NCI-H1694 (cell line): ENCODE data around the gene KCNK18.
A peak's percentile ranks its signal among the peaks of the same experiment; 100 is the strongest.

ENCODE experiments used
- DNase-seq: peaks from one replicate; lab custom pipeline; 2025; lab: John Stamatoyannopoulos, UW

The KCNK18 gene

DNA sequence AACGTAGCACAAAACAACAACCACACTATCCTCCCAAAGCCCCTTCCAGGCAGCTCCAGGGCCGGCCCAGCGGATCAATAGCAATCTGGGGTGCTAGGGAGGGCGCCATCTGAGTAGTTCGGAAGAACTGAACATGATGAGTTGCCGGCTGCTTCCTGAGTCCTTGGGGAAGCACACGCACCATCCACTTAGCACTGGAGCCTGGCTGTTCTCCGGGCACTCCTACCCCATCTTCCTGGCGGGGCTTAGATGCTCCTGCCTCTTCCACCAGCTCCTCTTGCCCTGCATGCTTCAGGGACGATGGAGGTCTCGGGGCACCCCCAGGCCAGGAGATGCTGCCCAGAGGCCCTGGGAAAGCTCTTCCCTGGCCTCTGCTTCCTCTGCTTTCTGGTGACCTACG is at the start of gene KCNK18:
TSS of gene KCNK18 (plus strand) at position 301 of the 400 bp plus-strand sequence. CDS start at position 301, 0 bp downstream.
- DNase-seq = no peak

DNA sequence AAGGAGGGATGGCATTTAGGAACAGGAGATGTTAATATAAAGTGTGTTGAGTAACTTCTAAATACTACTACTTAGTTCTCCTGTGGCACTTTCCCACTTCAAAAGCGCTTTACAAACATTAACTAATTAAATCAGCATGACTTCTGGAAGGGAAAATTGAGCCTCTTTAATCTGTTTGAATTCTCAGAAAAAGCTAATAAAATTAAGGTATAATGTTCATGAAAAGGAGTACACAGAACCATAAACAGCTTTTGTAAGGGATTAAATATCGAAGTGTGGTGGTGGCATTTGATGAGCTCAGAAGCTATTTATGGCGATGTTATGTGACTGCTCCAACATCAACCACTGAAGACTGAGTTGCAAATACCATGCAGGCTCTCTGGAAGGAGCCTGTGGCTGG is 49.0 kb upstream of the KCNK18 start:
- no peak for DNase-seq

DNA sequence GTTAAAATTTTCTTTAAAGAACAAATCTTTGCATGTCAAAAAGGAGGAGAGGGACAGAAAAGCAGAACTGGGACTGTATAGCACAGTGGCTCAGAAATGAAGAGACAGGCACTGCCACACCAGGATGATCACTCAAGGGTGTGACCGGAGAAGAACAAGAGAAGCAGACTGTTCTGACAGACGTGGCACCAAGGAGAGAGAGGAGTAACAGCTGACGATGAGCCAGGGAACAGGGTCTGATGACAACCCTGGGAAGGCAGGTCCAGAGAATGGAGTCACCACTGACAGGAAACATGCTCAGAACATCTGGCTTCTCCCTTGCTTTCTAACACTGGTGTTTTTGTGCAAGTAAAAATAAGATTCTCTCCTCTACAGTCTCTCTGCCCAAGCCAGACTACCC is 44.6 kb upstream of the KCNK18 start:
- DNase-seq = no peak

DNA sequence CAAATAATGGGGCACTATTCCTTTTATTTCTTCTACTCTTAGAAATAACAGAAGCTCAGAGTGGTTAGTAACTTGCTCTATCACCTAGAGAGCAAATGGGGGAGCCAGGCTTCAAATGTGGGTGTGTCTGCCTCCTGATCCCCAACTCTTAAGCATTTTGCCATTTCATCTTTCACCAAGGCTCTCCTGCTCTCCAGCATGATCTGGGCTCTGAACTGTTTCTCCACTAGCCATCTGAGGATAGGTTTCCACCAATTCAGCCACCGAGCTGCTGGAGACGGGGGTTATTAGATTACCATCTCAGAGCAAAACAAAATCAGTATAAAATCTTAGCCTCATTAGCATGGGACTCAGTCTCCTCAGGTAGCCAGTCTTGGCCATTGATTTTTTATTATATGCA is 39.0 kb upstream of the KCNK18 start:
- no peak for DNase-seq

DNA sequence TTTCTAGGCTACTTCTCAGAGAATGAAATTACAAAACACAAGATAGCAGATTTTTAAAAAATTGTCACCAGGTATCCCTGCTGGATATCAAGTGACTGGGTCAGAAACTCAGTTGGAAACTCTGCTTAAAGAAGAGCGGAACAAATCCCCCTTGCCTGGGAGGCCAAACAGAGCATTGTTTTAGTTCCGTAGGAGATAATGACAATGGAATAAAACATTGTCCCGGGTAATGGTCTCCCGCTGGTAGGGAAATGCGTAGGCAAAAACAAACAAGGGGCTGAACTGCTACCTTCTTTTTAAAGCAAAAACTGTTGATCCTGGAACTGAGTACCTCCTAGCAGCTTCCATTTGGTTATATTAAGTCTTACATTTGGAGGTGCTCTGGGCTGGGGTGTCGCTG is 37.9 kb upstream of the KCNK18 start:
- DNase-seq = no peak

DNA sequence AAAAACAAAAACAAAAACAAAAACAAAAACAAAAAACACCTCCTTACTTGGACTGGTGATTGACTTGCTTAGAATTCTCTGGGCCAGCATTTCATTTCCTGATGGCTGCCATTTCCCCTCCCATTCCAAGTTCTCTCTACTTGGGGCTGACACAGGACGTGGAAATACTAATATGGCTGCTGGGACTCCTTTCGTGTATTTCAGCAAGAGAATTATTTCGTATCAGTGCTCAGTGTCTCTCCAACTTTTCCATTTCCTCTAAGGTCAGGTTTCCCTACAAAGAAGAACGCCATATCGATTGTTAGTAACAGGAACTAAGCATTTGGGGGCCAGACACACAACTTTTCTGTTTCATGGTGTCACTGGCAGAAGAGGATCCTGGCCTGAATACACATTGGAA is 36.7 kb upstream of the KCNK18 start:
- DNase-seq = no peak

DNA sequence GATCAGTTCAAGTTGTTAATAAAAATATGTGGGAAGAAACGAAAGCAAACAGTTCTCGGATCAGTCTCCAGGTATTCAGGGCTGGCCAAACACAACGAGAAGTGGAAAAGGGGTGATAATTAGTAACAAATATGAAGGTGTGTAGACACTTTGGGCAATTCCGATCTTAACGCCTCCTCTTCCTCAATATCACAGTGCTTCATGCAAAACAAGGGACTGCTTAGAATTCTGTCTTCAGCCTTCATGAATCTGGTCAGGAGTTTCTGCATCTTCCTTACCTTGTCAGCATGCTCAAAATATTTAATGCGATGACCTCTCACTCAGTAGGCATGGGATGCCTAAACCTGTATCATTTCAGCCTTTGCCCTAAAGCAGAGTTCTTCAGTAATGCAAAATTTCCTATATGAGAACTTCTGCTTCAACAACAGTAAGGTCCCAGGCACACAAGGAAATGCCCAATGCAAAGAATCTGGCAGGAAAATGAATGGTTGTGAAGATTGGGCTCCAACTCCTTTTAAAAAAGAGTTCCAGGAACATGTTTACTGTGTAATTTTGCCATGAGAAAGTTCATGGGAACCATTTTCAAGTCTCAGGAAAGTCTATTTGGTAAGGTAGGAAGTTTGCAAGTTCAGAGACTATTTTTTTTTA is 35.8 kb upstream of the KCNK18 start:
- DNase-seq = no peak

DNA sequence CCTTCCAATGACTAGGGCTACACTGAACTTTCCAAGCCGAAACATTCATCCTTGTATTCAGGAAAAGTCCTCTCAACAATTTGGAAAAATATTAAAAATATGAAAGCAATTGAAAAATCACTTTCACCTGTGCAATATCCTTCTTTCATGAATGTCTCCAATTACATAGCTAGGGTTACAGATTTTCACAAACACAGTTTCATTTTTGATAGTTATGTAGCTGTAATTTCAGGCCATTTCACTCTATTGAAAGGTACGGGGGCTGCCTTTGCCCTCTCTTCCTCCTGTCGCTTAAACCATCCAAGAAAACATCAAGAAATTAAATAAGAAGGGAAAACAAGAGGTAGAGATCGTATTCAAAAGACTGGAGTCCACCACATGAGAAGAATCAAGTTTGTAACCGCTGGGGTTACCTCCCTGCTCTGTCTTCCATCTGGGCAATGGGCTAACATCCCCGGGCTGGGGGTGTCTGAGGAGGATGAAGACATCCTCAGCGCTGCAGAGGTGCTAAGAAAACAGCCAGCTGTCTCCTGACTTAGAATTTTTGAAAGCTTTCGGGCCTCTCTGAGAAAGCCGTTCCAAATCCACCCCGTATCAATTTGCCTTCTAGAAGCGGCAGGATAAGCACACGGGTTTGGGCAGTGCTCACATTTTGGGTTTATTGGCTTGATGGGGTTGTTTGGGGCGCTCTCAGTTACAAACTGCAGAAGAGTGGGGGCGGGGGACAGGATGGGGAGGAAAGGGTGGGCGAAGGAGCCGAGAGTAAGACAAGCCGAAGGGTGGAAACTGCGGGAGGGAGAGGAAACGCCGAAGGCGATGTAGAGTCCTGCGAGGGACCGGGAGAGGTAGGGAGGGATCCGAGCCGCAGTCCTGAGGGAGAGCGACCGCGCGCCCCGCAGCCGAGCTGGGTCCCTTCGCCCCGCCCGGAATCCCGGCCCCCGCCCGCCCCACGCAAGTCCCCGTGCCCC is 34.9 kb upstream of the KCNK18 start:
- no peak for DNase-seq

DNA sequence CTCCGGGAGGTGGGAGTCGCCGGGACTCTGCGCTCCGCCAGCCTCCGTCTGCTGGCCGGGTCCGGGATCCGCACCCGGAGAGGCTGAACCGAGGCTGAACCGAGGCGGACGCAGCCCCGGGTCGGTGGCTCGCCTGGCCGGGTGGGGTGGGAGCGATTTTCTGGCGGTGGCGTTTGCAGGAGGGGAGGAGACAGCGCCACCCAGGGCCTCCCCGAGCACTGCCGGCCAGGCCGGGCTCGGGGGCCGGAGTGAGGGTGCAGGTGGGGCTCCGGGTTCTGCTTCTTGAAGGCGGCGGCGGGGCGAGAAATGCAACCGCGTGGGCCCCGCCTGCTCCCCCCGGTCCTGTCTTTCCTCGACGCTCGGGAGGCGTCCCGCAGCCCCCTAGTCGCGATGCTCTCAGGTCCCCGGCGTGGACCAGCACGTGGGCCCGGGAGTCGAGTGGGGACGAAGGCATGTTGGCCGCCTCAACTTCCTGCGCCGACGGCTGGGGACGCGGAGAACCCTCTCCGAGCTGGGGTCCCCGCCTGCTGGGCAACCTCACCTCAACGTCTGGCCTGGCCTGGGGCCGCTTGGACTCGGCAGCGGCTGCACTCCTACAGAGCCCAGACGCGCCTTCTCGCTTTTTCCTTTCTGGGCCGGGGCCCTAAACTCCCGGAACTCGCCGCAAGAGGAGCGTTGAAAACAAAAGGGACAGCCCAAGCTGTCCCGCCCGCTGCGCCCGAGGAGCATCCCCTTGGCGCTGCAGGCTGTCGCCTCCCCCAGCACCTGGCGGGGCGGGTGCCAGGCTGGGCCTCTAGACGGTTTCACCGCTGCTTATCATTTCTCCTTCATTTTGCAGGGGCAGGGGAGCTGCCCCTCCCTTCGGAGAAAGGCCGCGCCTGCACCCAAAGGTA is 34.0 kb upstream of the KCNK18 start:
- no peak for DNase-seq

DNA sequence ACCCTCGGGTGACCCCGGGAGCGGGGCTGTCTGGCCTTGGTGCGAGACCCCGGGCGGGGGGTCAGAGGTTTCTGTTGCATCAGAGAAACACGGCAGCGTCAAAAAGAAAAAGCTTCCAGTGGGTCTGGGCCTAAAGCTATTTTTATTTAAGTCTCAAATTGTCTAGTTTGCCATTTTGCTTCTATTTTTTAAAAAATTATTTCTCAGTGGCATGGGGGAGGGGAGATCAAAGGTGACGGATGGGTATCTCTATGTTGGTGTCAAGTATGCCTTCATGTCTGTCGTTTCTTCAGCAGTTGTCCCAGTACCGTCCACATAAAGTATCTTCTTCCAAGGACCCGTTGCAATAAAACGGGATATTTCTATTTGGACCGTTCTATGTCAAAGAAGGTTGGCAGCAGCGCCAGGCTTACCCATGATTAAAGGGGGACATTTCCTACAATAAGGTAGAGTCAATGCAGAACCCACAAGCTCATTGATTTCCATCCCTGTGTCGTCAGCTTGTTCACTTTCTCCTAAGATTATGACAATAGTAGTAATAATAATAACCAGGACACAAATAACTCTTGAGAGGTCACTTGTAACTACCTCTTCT is 33.2 kb upstream of the KCNK18 start:
- DNase-seq = no peak

DNA sequence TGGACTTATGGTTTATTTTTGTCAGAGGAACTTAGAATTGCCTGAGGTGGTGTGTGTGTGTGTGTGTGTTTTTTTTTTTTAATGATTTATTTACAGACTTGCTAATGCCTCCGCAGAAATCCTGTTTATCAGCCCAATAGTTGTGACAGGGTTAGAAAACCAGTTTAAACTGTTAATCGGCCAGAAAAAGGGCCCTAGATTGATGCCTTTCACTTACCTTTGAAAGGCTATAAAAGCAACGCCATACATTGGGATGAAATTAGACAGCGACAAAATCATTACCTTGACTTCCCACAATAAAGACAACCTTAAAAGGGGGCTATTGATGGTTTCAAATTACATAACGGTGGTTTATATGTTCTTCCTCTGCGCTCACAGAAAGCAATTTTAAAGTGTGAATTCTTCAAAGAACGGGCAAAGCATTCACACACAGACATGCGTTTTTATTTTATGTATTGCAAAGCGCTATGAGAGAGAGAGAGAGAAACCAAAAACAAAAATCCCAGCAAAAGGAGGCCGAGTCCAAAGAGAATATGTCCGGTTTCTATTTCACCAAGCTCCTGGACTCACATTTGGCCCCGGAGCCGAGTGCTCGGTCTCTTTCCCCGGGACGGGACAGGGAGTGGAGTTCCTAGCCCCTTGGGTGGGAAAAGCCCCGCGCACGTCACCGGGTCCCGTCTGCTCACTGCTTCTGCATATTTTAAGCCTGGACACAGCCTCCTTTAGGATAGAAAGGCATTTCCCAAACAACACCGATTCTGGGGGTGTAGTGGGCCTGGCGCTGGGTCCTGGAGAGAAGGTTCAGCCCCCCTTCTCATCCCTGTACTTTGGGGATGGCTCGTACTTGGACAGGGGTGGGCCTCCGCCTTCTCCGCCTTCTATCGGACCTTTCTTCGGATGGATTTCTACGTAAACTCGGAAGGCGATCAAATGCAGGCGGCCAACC is 32.4 kb upstream of the KCNK18 start:
- no peak for DNase-seq

DNA sequence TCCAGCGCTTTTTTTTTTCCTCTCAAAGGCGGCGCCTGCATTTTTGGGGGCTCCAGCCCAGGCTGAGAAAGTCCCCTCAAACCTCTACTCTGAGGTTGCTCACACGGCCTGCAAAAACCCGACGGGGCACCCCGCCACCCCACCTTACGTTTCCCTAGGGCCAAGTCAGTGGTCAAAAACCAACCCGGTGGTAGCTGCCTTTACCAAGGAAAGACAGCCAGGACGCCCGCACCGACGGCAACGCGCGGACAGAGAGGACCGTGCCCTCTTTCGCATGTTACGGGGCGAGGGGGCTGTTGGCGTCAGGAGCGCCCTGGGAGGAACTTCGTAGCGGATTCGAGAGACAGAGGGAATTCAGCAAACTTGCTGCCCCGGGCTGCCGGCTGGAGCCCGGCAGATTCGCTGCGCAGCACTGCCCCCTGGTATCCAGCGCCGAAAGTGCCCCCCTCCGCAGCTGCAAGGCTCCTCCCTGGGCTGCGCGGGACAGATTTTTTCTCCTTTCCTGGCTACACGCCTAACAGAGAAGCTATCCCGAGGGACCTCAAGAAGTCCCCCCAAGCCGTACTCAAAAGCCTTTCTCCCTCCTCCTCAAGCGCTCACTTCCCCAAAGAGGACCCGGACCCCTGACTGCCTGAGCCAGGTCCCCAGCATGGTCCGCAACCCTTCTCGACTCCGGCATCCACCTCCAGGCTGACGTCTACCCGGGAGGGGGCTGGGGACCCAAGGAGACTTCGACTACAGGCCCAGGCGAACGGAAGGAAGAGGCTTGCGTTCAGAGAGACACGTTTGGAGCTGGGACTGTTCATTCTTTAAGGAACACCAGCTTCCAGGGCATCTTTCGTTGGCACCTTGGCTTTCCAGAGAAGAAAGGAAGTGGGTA is 31.5 kb upstream of the KCNK18 start:
- DNase-seq = peak; percentile 5

DNA sequence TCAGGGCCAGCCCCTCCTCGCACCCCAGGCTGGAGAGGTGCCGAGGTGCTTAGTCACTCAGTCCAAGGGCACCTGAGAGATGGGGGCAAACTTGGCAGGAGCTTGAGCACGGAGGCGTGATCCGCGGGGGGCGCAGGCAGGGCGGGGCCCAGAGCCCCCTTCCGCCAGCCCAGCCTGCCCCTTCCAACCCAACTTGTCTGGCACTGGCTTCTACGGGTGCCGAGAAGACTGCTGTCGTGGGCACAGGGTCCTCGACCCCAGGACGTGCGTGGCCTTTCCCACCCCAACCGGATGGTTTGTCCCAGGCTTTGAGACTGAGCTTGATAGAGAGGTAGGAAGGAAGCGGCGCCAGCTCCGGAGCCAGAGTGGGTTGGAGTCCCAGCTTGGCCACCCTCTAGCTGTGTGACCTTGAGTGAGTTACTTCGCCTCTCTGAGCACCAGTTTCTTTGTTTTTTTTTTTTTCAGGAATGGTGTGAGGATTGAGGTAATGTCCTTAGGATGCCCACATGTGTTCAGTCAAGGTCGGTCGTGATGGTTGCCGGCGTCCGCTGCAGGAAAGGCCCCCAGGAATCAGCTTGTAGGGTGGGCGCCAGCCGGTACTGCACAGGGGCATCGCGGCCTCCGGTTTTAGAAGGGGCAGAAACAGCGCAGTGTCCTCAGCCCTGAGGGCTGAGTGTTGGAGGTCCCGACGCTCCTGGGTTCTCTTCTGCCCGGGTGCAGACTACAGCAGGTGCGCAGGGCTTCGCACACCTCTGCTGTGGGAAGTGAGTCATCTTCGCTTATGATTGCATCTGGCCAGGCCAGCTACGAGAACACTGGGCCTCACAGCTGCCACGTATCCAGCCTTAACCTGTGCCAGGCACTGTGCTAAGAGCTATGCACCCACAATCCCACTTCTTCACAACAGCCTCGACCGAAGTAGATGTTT is 30.6 kb upstream of the KCNK18 start:
- no peak for DNase-seq

DNA sequence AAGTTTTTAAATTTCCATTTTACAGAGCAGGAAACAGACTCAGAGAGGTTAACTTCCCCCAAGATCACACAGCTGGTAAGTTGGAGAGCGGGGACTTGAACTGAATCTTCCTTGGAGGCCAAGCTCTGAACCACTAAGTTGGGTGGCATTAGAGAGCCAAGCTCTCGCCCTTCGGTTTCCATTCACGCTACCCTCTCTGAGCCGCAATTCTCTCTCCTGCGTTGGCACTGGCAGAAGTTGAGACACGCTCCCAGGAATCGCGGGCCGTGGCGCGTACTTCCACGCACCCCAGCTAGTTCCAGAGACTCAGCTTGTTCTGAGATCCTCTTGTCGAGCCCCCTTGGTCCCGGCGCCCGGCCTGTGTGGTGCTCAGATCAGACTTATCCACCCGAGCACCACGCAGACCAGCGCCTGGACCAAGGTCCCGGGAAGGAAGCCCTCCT is 29.9 kb upstream of the KCNK18 start:
- no peak for DNase-seq

DNA sequence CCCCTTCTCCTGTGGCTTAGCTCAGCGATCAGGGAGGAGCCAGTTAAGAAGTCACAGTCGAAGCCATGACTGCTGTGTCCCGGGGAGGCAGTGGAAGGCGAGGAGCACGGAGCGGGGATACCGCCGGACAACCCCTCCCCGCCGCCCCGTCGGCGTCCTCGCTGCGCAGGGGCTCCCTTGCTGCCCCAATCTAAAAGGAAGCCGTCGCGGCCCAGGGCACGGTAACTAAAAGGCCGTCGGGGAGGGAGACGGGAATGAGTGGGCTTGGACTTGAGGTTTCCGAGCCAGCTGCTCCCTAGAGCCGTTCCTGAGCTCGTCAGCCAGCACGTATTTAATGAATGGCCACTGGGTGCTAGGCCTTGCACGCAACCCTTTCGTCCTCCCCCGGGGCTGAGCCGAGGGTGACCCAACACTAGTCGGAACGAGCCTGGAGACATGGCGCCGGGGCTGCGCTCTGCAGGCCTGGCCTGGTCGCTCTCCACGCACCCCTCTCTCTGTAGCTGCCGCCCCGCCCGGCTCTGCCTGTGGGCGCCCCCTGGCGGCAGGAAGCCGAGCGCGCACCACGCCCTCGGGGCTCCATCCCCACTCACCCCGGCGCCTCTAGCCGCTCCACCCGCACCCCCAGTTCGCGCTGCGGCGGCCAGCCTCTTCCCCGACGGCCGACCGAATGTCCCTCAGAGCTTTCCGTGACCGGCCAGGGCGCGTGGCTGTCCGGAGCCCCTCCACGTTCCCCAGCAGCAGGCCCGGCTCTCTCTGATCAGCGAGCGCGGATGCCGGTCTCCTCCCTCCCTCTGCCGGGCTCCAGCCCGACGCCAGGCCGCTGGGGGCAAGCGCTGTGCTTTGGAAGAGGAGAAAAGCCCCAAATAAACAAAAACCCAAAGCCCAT is 29.3 kb upstream of the KCNK18 start:
- DNase-seq = no peak

DNA sequence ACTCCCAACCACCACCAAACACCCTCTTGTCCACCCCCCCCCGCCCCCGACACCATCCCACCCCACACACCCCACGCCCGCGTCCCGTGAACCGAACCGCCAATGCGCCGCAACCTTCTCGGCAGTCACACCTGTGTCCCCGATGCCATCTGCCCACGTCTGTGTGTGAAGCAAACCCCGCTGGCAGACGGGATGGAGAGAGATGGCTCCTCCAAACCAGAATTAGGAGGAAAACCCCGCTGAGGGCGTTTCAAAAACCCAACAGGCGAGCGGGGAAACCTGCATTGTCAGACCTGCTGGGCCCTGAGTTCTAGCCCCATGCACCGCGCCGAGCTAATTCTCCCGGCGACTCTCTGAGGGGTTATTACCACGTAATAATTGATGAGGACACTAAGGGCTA is 28.6 kb upstream of the KCNK18 start:
- no peak for DNase-seq

DNA sequence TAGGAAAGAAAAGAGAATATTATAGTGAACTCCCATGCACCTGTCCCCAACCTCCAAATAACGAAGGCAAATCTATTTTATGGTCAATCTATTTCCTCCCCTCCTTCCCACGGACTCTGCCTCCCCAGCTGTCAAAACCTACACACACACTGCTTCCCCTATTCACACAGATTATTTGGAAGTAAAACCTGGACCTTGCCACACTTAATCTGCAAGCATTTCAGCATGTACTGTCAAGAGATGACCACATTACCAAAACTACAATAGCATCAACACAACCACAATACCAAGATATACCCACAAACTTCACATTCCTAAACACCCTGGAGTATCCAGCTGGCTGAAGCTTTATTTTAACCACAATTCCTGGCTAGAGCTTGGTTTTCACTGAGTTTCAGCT is 27.8 kb upstream of the KCNK18 start:
- no peak for DNase-seq

DNA sequence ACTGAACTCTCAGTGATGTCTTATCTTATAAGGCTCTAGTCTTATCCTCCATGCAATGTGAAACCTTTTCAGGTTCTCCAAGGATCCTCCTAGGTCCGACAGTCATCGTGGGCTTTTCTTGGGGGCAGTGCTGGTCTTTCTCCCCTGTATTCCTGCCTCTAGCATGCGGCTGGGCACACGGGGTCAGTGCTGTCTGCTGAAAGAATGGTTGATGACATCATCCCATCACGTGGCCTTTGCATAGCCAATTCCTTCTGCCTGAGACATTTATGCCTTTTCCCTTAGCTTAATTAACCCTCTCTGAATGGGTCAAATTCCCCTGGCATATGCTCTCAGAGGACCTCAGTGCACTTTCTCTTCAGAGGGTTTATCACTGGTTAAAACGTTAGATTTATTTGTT is 27.0 kb upstream of the KCNK18 start:
- no peak for DNase-seq
